ENCODE measurements around the gene CCNH.

DNA sequence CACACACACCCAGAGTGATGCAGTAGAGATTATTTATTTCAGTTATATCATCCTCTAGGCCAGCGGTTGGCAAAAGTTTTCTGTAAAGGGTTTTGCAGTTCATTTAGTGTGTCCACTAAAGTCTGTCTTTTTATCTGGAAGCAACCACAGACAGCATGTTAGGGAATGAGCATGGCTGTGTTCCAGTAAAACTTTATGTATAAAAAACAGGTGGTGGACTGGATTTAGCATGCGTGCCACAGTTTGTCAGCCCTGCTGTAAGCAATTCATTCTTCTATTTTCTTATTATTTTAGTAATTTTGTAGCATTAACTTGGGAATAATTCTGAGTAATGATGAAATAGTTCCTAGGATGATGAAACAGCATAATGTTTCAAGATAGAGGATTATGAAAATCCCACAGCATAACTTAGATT lies 51.7 kb downstream of the CCNH start:
- TF ChIP-seq, protein P1, sequence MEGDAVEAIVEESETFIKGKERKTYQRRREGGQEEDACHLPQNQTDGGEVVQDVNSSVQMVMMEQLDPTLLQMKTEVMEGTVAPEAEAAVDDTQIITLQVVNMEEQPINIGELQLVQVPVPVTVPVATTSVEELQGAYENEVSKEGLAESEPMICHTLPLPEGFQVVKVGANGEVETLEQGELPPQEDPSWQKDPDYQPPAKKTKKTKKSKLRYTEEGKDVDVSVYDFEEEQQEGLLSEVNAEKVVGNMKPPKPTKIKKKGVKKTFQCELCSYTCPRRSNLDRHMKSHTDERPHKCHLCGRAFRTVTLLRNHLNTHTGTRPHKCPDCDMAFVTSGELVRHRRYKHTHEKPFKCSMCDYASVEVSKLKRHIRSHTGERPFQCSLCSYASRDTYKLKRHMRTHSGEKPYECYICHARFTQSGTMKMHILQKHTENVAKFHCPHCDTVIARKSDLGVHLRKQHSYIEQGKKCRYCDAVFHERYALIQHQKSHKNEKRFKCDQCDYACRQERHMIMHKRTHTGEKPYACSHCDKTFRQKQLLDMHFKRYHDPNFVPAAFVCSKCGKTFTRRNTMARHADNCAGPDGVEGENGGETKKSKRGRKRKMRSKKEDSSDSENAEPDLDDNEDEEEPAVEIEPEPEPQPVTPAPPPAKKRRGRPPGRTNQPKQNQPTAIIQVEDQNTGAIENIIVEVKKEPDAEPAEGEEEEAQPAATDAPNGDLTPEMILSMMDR (IDR thresholded peaks at IDR 0.05) = no peak
- no peak for TF ChIP-seq ZFX (IDR thresholded peaks at IDR 0.05; ENCODE audit: borderline replicate concordance)
